HL-60 (cell line): ENCODE measurements around the gene PRSS27.

Experiments used
- DNase-seq, 2 experiments: peaks; one replicate each; pipeline ENCODE4 v3.0.0-alpha.2; 2010 to 2020; ENCODE audit warnings: low read depth in 1 of 2, low spot score in 1 of 2
- H3K27ac ChIP-seq: fragments of 250-450 bp; sonication (Bioruptor Pico); replicated peaks from 2 replicates; pipeline ENCODE4 v1.5.1; 2020; ENCODE audit warnings: mild to moderate bottlenecking, moderate library complexity
- H3K27me3 ChIP-seq: fragments of 250-450 bp; sonication (Bioruptor Pico); 2 replicates; pipeline ENCODE4 v1.5.1; 2021; ENCODE audit warnings: mild to moderate bottlenecking, moderate library complexity; ENCODE audit not compliant: insufficient read depth, poor library complexity, severe bottlenecking
- H3K4me3 ChIP-seq: replicated peaks from 2 replicates; pipeline ENCODE4 v1.5.1; 2011; ENCODE audit warnings: mild to moderate bottlenecking, control low read depth, low read length; ENCODE audit not compliant: insufficient read depth
- GABPA ChIP-seq: IDR thresholded peaks from 2 replicates; pipeline ENCODE4 v1.6.1; 2012; ENCODE audit warnings: low read depth
- POLR2AphosphoS5 ChIP-seq: IDR thresholded peaks from 2 replicates; pipeline ENCODE4 v1.6.1; 2012; ENCODE audit warnings: low read depth
- SPI1 ChIP-seq: IDR thresholded peaks from 2 replicates; pipeline ENCODE4 v1.6.1; 2012; ENCODE audit warnings: low read depth, mild to moderate bottlenecking, borderline replicate concordance
- TF ChIP-seq, protein P1 (sequence below): IDR thresholded peaks from 2 replicates; pipeline ENCODE4 v1.6.1; 2012; ENCODE audit warnings: low read depth; ENCODE audit not compliant: insufficient replicate concordance
- TF ChIP-seq, protein P2 (sequence below): IDR thresholded peaks from one replicate; pipeline ENCODE4 v1.5.1; 2011; ENCODE audit warnings: low read length, control low read depth, inconsistent platforms; ENCODE audit not compliant: insufficient read depth

The PRSS27 gene

GRCh38 chr16:2745116-2745890 lies 25.3 kb upstream of the PRSS27 start:
- Histone ChIP-seq H3K27me3 (no peaks in the 10 kb centered on the region), H3K4me3 (no peak overlapping the region), H3K27ac (no peak overlapping the region)
- DNase-seq = no peak
- TF ChIP-seq POLR2AphosphoS5 = no peak
- no peak for TF ChIP-seq GABPA
- TF ChIP-seq, protein P1, sequence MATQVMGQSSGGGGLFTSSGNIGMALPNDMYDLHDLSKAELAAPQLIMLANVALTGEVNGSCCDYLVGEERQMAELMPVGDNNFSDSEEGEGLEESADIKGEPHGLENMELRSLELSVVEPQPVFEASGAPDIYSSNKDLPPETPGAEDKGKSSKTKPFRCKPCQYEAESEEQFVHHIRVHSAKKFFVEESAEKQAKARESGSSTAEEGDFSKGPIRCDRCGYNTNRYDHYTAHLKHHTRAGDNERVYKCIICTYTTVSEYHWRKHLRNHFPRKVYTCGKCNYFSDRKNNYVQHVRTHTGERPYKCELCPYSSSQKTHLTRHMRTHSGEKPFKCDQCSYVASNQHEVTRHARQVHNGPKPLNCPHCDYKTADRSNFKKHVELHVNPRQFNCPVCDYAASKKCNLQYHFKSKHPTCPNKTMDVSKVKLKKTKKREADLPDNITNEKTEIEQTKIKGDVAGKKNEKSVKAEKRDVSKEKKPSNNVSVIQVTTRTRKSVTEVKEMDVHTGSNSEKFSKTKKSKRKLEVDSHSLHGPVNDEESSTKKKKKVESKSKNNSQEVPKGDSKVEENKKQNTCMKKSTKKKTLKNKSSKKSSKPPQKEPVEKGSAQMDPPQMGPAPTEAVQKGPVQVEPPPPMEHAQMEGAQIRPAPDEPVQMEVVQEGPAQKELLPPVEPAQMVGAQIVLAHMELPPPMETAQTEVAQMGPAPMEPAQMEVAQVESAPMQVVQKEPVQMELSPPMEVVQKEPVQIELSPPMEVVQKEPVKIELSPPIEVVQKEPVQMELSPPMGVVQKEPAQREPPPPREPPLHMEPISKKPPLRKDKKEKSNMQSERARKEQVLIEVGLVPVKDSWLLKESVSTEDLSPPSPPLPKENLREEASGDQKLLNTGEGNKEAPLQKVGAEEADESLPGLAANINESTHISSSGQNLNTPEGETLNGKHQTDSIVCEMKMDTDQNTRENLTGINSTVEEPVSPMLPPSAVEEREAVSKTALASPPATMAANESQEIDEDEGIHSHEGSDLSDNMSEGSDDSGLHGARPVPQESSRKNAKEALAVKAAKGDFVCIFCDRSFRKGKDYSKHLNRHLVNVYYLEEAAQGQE = no peak
- TF ChIP-seq, protein P2, sequence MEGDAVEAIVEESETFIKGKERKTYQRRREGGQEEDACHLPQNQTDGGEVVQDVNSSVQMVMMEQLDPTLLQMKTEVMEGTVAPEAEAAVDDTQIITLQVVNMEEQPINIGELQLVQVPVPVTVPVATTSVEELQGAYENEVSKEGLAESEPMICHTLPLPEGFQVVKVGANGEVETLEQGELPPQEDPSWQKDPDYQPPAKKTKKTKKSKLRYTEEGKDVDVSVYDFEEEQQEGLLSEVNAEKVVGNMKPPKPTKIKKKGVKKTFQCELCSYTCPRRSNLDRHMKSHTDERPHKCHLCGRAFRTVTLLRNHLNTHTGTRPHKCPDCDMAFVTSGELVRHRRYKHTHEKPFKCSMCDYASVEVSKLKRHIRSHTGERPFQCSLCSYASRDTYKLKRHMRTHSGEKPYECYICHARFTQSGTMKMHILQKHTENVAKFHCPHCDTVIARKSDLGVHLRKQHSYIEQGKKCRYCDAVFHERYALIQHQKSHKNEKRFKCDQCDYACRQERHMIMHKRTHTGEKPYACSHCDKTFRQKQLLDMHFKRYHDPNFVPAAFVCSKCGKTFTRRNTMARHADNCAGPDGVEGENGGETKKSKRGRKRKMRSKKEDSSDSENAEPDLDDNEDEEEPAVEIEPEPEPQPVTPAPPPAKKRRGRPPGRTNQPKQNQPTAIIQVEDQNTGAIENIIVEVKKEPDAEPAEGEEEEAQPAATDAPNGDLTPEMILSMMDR = no peak
- no peak for TF ChIP-seq SPI1

GRCh38 chr16:2744711-2745110 lies 24.7 kb upstream of the PRSS27 start:
- no peak for DNase-seq
- Histone ChIP-seq H3K4me3 (no peak overlapping the region), H3K27ac (no peak overlapping the region), H3K27me3 (no peaks in the 10 kb centered on the region)
- TF ChIP-seq SPI1 = no peak

DNA sequence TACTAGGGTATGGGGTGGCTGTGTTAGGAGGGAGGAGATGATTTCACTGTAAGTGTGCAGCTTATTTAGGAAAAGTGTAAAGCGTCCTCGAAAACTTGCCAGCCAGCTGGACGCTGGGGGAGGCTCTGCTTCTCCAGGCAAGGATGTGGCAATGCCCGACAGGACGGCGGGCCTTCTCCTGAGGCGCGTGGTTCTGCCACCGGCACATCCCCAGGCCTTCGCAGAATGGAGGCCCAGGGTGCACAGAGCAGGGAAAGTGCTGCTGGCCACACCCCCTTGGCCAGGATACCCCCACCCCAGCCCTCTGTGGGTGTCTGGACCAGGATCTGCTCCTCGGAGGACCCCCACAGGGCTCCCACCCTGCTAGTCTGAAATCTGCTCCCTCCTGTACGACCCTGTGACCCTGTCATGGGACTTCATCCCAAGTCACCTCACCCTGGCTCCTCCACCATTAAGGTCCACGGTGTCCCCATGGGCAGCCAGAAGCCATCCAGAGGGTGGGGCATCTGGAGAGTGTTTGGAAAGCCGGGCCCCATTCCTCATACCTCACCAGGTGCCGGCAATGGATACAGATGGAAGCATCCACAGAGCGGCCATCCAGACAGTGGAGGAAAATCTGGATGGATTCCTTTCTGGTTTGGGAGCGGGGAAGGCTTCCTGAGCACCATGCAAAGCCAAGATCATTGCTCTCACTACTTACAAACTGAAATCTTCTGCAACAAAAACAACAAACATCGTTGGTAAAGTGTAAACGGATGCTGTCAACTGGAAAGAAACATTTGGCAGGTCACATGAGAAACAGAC lies 23.2 kb upstream of the PRSS27 start:
- Histone ChIP-seq H3K4me3 (no peak overlapping the region), H3K27me3 (no peaks in the 10 kb centered on the region), H3K27ac (no peak overlapping the region)
- no peak for DNase-seq
- TF ChIP-seq GABPA (no peak), POLR2AphosphoS5 (no peak)
- TF ChIP-seq, protein P2 = no peak

GRCh38 chr16:2742323-2743006 lies 22.4 kb upstream of the PRSS27 start:
- no peak for DNase-seq
- H3K27ac ChIP-seq = no peak overlapping the region
- H3K4me3 ChIP-seq = no peak overlapping the region
- H3K27me3 ChIP-seq = no peaks in the 10 kb centered on the region
- TF ChIP-seq, protein P1 = no peak
- TF ChIP-seq POLR2AphosphoS5 = no peak
- TF ChIP-seq SPI1 = no peak
- TF ChIP-seq, protein P2 = no peak
- no peak for TF ChIP-seq GABPA
